Activated CD8-positive, alpha-beta memory T cell treated with anti-CD3 and anti-CD28 coated beads, Interleukin-2, amount 50 U/mL, for 1 hour (primary cell): ENCODE data around the gene SCARB1.

Source experiments
- DNase-seq: peaks from one replicate; pipeline ENCODE4 v3.0.0-alpha.2; 2020; ENCODE audit errors: extremely low read depth

SCARB1 gene

GRCh38 chr12:124733086-124733485 lies 130.6 kb downstream of the SCARB1 start:
- no peak for DNase-seq

- no peak for DNase-seq
Observed at GRCh38 chr12:124732275-124733075, 131.2 kb downstream of the SCARB1 start.

- DNase-seq, result no peak
Observed at GRCh38 chr12:124731869-124732268, 131.8 kb downstream of the SCARB1 start.

GRCh38 chr12:124730455-124730932 lies 133.2 kb downstream of the SCARB1 start:
- DNase-seq, result no peak

GRCh38 chr12:124727922-124728321 lies 135.7 kb downstream of the SCARB1 start:
- DNase-seq, result no peak

GRCh38 chr12:124727264-124727800 lies 136.3 kb downstream of the SCARB1 start:
- no peak for DNase-seq
